HEK293 (cell line): ENCODE results near the gene ZNF593OS.

Experiments
- MYNN ChIP-seq: fragments of 450-650 bp; formaldehyde crosslinking; IDR thresholded peaks from 2 replicates; pipeline ENCODE4 v1.5.1; 2016; ENCODE audit warnings: missing biosample characterization, missing genetic modification characterization, borderline replicate concordance
- PBX3 ChIP-seq: sonication (generic); formaldehyde crosslinking; IDR thresholded peaks from 2 replicates; pipeline ENCODE4 v1.8.1; 2022; ENCODE audit warnings: mild to moderate bottlenecking, moderate library complexity, missing genetic modification reagents
- YY1 ChIP-seq: fragments of 450-650 bp; formaldehyde crosslinking; IDR thresholded peaks from 2 replicates; pipeline ENCODE4 v1.5.1; 2018; ENCODE audit warnings: missing biosample characterization, missing genetic modification characterization
- ZNF791 ChIP-seq: fragments of 450-650 bp; formaldehyde crosslinking; IDR thresholded peaks from 2 replicates; pipeline ENCODE4 v1.5.1; 2016; ENCODE audit warnings: missing biosample characterization, missing genetic modification characterization
- TF ChIP-seq, protein P1 (sequence below): fragments of 450-650 bp; formaldehyde crosslinking; IDR thresholded peaks from 2 replicates; pipeline ENCODE4 v1.5.1; 2016; ENCODE audit warnings: missing biosample characterization, missing genetic modification characterization

GRCh38 chr1:26181586-26182382, 10.2 kb upstream of the ZNF593OS start:
- TF ChIP-seq, protein P1, sequence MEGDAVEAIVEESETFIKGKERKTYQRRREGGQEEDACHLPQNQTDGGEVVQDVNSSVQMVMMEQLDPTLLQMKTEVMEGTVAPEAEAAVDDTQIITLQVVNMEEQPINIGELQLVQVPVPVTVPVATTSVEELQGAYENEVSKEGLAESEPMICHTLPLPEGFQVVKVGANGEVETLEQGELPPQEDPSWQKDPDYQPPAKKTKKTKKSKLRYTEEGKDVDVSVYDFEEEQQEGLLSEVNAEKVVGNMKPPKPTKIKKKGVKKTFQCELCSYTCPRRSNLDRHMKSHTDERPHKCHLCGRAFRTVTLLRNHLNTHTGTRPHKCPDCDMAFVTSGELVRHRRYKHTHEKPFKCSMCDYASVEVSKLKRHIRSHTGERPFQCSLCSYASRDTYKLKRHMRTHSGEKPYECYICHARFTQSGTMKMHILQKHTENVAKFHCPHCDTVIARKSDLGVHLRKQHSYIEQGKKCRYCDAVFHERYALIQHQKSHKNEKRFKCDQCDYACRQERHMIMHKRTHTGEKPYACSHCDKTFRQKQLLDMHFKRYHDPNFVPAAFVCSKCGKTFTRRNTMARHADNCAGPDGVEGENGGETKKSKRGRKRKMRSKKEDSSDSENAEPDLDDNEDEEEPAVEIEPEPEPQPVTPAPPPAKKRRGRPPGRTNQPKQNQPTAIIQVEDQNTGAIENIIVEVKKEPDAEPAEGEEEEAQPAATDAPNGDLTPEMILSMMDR (tag by site-specific recombination) = no peak
- TF ChIP-seq YY1 (tag by site-specific recombination) (no peak), PBX3 (CRISPR knock-in tag) (no peak), ZNF791 (tag by site-specific recombination) (no peak), MYNN (no peak)
